Stomach (tissue), 4 donors: ENCODE measurements around the gene TERB2.
"Not testable (repeated sequence)": the region's sequence is repeated elsewhere in the genome, so short reads cannot be mapped to it uniquely, and the experiment has no call there.

Experiments
- EP300 ChIP-seq: sonication (generic); formaldehyde crosslinking; IDR thresholded peaks from one replicate; pipeline ENCODE4 v1.6.1; 2017; ENCODE audit warnings: antibody characterized with exemption
- POLR2A ChIP-seq, 4 donors: fragments of 450-650 bp; IDR thresholded peaks; one replicate each; pipeline ENCODE4 v1.6.1; 2016; ENCODE audit warnings: antibody characterized with exemption in 4 of 4, control low read depth in 2 of 4, mild to moderate bottlenecking in 1 of 4, moderate library complexity in 1 of 4
- TF ChIP-seq, protein P1 (sequence below), 7 experiments: fragments of 450-650 bp in 4 of 7; fragments of 200-600 bp in 3 of 7; sonication (generic) in 3 of 7; IDR thresholded peaks; one replicate each; pipeline ENCODE4 v1.5.1; 2016 to 2019; ENCODE audit warnings: antibody characterized with exemption in 7 of 7, control low read depth in 2 of 7, mild to moderate bottlenecking in 1 of 7

DNA sequence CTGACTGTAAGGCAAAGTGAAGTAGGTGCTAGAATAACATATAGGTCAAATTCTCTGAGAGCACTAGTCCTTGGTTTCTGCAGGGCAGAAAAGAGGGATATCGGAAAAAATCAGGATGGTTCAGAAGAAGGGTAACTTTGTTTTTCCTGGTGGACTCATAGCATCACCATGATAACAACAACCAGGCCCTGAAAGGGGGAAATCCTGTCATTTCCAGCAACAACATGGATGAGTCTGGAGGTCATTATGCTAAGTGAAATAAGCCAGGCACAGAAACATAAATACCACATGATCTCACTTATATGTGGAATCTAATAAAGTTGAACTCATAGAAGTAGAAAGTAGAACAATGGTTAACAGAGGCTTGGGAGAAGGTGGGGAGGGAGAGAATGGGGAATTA, 27.7 kb downstream of the TERB2 start:
- TF ChIP-seq, protein P1, sequence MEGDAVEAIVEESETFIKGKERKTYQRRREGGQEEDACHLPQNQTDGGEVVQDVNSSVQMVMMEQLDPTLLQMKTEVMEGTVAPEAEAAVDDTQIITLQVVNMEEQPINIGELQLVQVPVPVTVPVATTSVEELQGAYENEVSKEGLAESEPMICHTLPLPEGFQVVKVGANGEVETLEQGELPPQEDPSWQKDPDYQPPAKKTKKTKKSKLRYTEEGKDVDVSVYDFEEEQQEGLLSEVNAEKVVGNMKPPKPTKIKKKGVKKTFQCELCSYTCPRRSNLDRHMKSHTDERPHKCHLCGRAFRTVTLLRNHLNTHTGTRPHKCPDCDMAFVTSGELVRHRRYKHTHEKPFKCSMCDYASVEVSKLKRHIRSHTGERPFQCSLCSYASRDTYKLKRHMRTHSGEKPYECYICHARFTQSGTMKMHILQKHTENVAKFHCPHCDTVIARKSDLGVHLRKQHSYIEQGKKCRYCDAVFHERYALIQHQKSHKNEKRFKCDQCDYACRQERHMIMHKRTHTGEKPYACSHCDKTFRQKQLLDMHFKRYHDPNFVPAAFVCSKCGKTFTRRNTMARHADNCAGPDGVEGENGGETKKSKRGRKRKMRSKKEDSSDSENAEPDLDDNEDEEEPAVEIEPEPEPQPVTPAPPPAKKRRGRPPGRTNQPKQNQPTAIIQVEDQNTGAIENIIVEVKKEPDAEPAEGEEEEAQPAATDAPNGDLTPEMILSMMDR (IDR thresholded peaks at IDR 0.05) = not testable (repeated sequence)
- TF ChIP-seq POLR2A (IDR thresholded peaks at IDR 0.05); EP300: not testable (repeated sequence)
